Testis (tissue), 3 donors: ENCODE measurements around the gene MRI1. TPM values are rescaled to one million over a fixed set of nuclear protein-coding genes. Genes with fewer than 3 reads are reported as not detected.
A peak's percentile ranks its signal among the peaks of the same experiment; 100 is the strongest.
"Not testable (repeated sequence)": the region's sequence is repeated elsewhere in the genome, so short reads cannot be mapped to it uniquely, and the experiment has no call there.

Source experiments
- DNase-seq: peaks from one replicate; pipeline ENCODE4 v3.0.0-alpha.2; 2019
- H3K27ac ChIP-seq, 2 donors: fragments of 200-600 bp; sonication (generic); one replicate each; pipeline ENCODE4 v1.5.1; 2019
- H3K27me3 ChIP-seq: fragments of 200-600 bp; sonication (generic); one replicate; pipeline ENCODE4 v1.5.1; 2019
- H3K36me3 ChIP-seq: fragments of 200-600 bp; sonication (generic); one replicate; pipeline ENCODE4 v1.5.1; 2017; ENCODE audit warnings: low read depth; ENCODE audit errors: missing control alignments
- H3K4me1 ChIP-seq: fragments of 200-600 bp; sonication (generic); one replicate; pipeline ENCODE4 v1.5.1; 2019
- H3K4me3 ChIP-seq, 2 donors: fragments of 200-600 bp; sonication (generic); one replicate each; pipeline ENCODE4 v1.5.1; 2017 to 2019
- H3K9me3 ChIP-seq: fragments of 200-600 bp; sonication (generic); one replicate; pipeline ENCODE4 v1.5.1; 2017
- POLR2A ChIP-seq: fragments of 450-650 bp; IDR thresholded peaks from one replicate; pipeline ENCODE4 v1.6.1; 2017; ENCODE audit warnings: antibody characterized with exemption, mild to moderate bottlenecking, moderate library complexity
- WGBS, 2 donors: methylation state at CpG; one replicate each; pipeline ENCODE4 v1.1.5; 2018; 5-methylcytosine and 5-hydroxymethylcytosine counted together
- intact Hi-C: fragments of 100-400 bp; cut with DNase I; formaldehyde crosslinking; loops from one replicate; pipeline ENCODE4 v1.15.1; 2023; ENCODE audit warnings: low total_unique reads
- polyA plus RNA-seq: library from polyadenylated mRNA; stranded (reverse); fragments of 350-450 nt; fragmentation: Illumina TruSeq; extraction: RNeasy Lipid Tissue Mini Kit (QIAGEN cat#74804); gene quantifications from one replicate; pipeline ENCODE4 v1.2.3, GENCODE V29; 2014; ENCODE audit warnings: low read depth, low replicate concordance; ENCODE audit not compliant: insufficient read depth
- total RNA-seq, 2 donors: library from RNA; depleted of rRNA; stranded (reverse); fragments of >200 nt; gene quantifications; one replicate each; pipeline ENCODE4 v1.2.3, GENCODE V29; 2016
- TF ChIP-seq, protein P1 (sequence below), 3 experiments: fragments of 450-650 bp in 2 of 3; fragments of 200-600 bp in 1 of 3; sonication (generic) in 1 of 3; IDR thresholded peaks; one replicate each; pipeline ENCODE4 v1.5.1; 2016 to 2019; ENCODE audit warnings: antibody characterized with exemption in 3 of 3, mild to moderate bottlenecking in 2 of 3, moderate library complexity in 1 of 3

Gene MRI1
- total and polyA plus RNA-seq, 3 donors from 2014 or later: 6.7 to 33.0 (median 26.5) TPM

DNA sequence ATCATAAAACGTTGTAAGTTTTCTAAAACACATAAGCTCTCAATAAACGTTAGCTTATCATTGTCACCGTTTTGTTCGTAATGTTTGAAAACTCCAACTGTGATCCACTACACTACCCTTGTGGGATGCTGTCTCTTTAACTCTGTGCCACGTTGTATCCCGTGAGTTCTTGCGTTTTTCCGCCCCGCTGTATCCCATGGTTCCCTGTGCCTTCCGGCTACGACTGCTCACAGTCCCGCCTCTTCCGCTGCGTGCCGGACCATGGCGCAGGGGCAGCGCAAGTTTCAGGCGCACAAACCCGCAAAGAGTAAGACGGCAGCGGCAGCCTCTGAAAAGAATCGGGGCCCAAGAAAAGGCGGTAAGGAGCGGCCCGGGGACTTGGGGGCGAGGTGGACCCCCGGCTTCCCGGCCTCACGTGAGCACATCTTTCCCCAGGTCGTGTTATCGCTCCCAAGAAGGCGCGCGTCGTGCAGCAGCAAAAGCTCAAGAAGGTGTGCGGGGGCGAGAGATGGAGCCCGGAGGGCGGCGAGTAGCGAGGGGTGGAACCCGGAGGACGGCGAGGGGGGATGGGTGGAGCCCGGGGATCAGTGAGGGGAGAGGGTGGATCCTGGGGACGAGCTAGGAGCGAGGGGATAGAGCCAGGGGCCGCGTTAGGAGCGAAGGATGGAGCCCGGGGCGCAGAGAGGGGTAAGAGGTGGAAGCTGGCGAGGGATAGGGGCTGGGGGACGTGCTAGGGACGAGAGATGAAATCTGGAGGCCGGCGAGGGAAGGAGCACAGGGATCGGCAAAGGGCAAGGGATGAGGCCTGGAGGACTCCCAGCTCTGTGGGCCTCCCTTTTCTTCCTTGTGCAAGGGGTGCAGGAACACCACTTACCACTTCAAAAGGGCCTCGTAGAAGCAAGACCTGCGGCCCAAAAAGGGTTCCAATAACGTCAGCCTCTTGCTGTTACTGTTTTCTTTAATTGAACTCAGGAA, 10.2 kb downstream of the MRI1 start, which contains the start of gene C19orf53:
Gene C19orf53 (plus strand): TSS at position 240 of the 975 bp plus-strand sequence. CDS start 22 bp downstream, at position 262.
- peak; percentile 81 for TF ChIP-seq POLR2A
- TF ChIP-seq, protein P1, sequence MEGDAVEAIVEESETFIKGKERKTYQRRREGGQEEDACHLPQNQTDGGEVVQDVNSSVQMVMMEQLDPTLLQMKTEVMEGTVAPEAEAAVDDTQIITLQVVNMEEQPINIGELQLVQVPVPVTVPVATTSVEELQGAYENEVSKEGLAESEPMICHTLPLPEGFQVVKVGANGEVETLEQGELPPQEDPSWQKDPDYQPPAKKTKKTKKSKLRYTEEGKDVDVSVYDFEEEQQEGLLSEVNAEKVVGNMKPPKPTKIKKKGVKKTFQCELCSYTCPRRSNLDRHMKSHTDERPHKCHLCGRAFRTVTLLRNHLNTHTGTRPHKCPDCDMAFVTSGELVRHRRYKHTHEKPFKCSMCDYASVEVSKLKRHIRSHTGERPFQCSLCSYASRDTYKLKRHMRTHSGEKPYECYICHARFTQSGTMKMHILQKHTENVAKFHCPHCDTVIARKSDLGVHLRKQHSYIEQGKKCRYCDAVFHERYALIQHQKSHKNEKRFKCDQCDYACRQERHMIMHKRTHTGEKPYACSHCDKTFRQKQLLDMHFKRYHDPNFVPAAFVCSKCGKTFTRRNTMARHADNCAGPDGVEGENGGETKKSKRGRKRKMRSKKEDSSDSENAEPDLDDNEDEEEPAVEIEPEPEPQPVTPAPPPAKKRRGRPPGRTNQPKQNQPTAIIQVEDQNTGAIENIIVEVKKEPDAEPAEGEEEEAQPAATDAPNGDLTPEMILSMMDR (IDR thresholded peaks at IDR 0.05): no peak
- intact Hi-C loops: no loop called here

DNA sequence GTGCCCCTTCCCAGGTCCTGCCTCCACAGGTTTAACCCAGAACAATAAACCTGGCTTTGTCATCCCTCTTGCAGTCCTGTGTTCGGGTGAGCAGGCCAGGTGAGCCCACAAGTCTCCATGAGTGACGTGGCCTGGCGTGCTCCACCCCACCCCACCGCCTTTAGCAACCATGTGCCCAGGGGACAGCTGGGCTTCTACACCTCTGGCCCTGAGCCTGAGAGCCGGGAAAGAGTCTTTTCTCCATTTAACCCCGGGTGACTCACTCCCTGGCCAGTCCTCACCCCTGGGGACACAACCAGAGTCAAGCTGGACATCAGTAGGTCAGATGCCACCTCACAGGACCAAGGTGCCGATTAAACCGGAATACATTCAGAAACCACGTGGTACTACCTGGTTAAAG, 14.1 kb downstream of the MRI1 start:
- TF ChIP-seq, protein P1 (IDR thresholded peaks at IDR 0.05): no peak
- no peak for TF ChIP-seq POLR2A
- intact Hi-C loops: no loop called here
- Histone ChIP-seq H3K4me1 (peaks cover 22% of the 10 kb centered on the region), H3K9me3 (no peaks in the 10 kb centered on the region), H3K27me3 (no peaks in the 10 kb centered on the region), H3K27ac (no peak overlapping the region), H3K36me3 (no peaks in the 10 kb centered on the region), H3K4me3 (no peak overlapping the region)
- WGBS, 2 donors: 84 to 88% methylated on average over 7 to 9 of the region's 9 CpGs
- DNase-seq: no peak

More for the DNA sequence above, 10.2 kb downstream of the MRI1 start, which contains the start of gene C19orf53:
- Histone ChIP-seq H3K9me3 (no peaks in the 10 kb centered on the region), H3K4me3 (peak within 1 kb of the TSS; percentile 85 to 89), H3K27me3 (no peaks in the 10 kb centered on the region), H3K4me1 (peaks cover 11% of the 10 kb centered on the region), H3K36me3 (no peaks in the 10 kb centered on the region), H3K27ac (peak within 1 kb of the TSS; percentile 88)
- DNase-seq: peak; percentile 97
- 0% methylated on average over 60 to 61 of the region's 61 CpGs for WGBS, 2 donors

- no peaks in the 10 kb centered on the region for H3K36me3 ChIP-seq
- WGBS, 2 donors: 81 to 96% methylated on average over 4 to 5 of the region's 6 CpGs
- DNase-seq: no peak
- H3K4me3 ChIP-seq: no peak overlapping the region
- TF ChIP-seq POLR2A: no peak
- TF ChIP-seq, protein P1 (IDR thresholded peaks at IDR 0.05): no peak
- H3K4me1 ChIP-seq: peaks cover 18% of the 10 kb centered on the region
- no peaks in the 10 kb centered on the region for H3K9me3 ChIP-seq
- H3K27me3 ChIP-seq: no peaks in the 10 kb centered on the region
- intact Hi-C loops: no loop called here
- H3K27ac ChIP-seq: no peak overlapping the region
These were observed 14.5 kb downstream of the MRI1 start for GRCh38 chr19:13778847-13779246.

DNA sequence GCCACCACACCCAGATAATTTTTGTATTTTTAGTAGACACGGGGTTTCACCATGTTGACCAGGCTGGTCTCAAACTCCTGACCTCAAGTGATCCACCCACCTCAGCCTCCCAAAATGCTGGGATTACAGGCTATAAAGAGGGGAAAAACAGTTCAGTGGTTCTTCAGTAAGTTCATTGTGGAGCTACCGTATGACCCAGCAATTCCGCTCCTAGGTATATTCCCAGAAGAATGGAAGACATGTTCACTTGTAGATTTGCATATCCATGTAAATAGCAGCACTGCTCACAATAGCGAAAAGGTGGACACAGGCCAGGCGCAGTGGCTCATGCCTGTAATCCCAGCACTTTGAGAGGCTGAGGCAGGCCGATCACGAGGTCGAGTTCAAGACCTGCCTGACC, 15.5 kb downstream of the MRI1 start:
- H3K4me3 ChIP-seq, H3K27me3 ChIP-seq, H3K27ac ChIP-seq, H3K36me3 ChIP-seq, DNase-seq, H3K9me3 ChIP-seq: not testable (repeated sequence)
- WGBS, 2 donors: 93 to 98% methylated on average over 8 of the region's 8 CpGs
- H3K4me1 ChIP-seq: peaks cover 18% of the 10 kb centered on the region
- intact Hi-C loops: loop anchor here (10.0 kb wide), 1 partner anchor 85 kb away; no protein-coding TSS in a partner anchor

GRCh38 chr19:13781547-13781946, 17.2 kb downstream of the MRI1 start:
- H3K4me3 ChIP-seq: no peak overlapping the region
- intact Hi-C loops: loop anchor here (10.0 kb wide), 1 partner anchor 83 kb away; no protein-coding TSS in a partner anchor
- no peaks in the 10 kb centered on the region for H3K27me3 ChIP-seq
- peak; percentile 58 for DNase-seq
- H3K4me1 ChIP-seq: peaks cover 16% of the 10 kb centered on the region
- no peak overlapping the region for H3K27ac ChIP-seq
- H3K9me3 ChIP-seq: no peaks in the 10 kb centered on the region
- H3K36me3 ChIP-seq: no peaks in the 10 kb centered on the region
- TF ChIP-seq, protein P1 (IDR thresholded peaks at IDR 0.05): no peak
- no peak for TF ChIP-seq POLR2A
- 15 to 17% methylated on average over 5 of the region's 5 CpGs for WGBS, 2 donors
